Measurements from ENCODE around the gene KEL.

KEL gene

DNA sequence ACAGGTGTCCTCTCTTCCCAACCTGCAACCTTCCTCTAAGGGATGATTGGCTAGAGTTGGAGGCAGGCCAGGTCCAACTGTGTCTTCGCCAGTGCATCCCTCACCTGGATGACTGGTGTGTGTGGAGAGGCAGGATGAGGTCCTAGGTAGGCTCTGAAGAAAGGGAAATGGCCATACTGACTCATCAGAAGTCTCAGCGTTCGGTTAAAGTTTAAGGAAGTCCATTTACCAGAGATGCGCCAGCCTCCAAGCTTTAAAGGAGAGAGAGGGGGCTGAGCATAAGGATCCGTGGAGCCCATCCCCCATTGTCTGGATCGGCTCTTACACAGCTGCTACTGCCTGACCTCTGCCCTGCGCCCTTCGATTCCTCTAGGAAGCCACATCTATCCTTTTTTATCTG is 4.4 kb downstream of the KEL start:
- WGBS = 57% methylated on average over 8 of the region's 8 CpGs
- Histone ChIP-seq H3K4me2 (ENCODE audit: low read length, poor library complexity, severe bottlenecking) (no peak overlapping the region), H2BK12ac (ENCODE audit: low read length in 2 of 2) (no peak overlapping the region), H3K9me3 (ENCODE audit: control insufficient read depth, low read length) (peaks cover 4% of the 10 kb centered on the region), H2AFZ (ENCODE audit: low read depth, low read length) (no peak overlapping the region), H4K8ac (ENCODE audit: low read length) (no peak overlapping the region), H2BK5ac (ENCODE audit: low read depth, low read length, poor library complexity, severe bottlenecking) (no peak overlapping the region), H2BK120ac (ENCODE audit: low read depth, low read length) (no peak overlapping the region), H3K27me3 (ENCODE audit: control insufficient read depth in 1 of 2, insufficient read depth in 1 of 2, low read length in 2 of 2) (peaks cover 0 to 5% of the 10 kb centered on the region in 2 experiments), H3K9ac (ENCODE audit: low read length) (no peak overlapping the region), H3K14ac (ENCODE audit: low read length in 2 of 2) (no peak overlapping the region), H3K4me3 (ENCODE audit: insufficient read depth in 1 of 2, low read depth in 1 of 2, low read length in 2 of 2) (no peak overlapping the region), H3K18ac (ENCODE audit: low read depth in 1 of 2, low read length in 2 of 2) (no peak overlapping the region), H4K91ac (ENCODE audit: low read length) (no peak overlapping the region), H3K27ac (ENCODE audit: low read length, poor library complexity, severe bottlenecking) (no peak overlapping the region), H3K4ac (ENCODE audit: low read depth in 1 of 2, low read length in 2 of 2) (no peak overlapping the region), H2BK15ac (ENCODE audit: low read depth, poor library complexity, severe bottlenecking) (no peak overlapping the region), H2AK5ac (ENCODE audit: low read length, severe bottlenecking) (no peak overlapping the region), H3K36me3 (ENCODE audit: control insufficient read depth in 1 of 2, insufficient read depth in 2 of 2, low read depth in 1 of 2, low read length in 2 of 2) (no peaks in the 10 kb centered on the region), H3K79me1 (replicated peaks; ENCODE audit: low read length, poor library complexity, severe bottlenecking) (no peaks in the 10 kb centered on the region), H3K4me1 (ENCODE audit: control insufficient read depth, insufficient read depth, low read depth, low read length) (no peaks in the 10 kb centered on the region), H3K23ac (ENCODE audit: low read length in 2 of 2) (no peak overlapping the region)
- DNase-seq = no peak

DNA sequence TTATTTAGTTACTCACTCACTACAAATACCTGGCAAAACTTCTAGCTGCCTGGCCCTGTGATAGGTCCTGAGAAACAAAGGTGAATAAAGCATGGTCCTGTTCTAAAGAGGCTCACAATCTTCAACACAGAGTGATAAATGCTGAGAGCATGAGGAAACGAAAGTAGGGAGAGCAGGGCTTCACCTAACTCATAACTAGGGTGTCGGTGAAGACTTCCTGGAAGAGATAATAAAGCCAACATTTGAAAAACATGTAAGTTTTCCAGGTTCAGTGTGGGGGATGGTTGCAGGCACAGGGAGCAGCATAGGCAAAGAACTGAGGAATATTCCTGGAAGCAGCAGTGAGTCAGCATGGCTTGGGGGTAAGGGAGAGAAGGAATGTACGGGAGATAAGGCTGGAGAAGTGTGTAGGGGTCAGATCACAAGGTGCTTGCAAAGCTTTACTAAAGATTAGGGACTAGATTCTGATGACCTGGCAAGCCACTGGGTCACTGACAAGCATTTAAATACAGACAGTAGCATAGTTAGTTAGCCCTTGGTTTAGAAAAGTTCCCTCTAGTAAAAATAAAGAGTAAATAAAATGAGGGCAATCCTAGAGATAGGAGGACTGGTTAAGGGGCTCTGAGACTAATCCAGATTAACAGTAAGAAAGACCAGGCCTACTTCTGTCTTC is 5.1 kb downstream of the KEL start:
- 34% methylated on average over 3 of the region's 3 CpGs for WGBS

DNA sequence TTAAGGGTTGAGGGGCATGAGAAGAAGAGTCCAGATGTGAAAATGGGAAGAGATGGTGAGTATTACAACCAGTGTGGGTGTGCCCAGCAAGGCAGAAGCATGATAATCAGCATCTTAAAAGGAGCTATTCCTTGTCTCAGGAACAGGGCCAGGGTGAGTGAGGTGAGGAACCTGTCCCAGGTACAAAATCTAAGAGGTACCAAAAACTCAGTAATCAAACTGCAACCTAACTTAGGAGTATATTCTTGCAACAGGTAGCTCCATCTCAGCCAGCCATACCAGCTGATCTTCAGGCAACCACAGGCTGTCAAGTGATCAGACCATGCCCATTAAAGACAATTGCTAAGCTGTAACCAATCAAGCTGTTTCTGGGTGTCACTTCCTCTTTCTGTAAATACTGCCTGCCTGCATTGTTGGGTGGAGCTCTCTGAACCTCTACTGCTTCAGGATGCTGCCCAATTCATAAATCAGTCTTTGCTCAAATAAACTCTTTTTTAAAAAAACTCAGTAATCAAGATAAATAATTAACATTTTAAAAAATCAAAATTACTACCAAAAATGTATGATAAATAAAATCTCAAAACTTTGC is 7.4 kb downstream of the KEL start:
- Histone ChIP-seq H3K4me2 (ENCODE audit: low read length, poor library complexity, severe bottlenecking) (no peak overlapping the region), H3K4me1 (ENCODE audit: control insufficient read depth, insufficient read depth, low read depth, low read length) (no peaks in the 10 kb centered on the region), H3K9me3 (ENCODE audit: control insufficient read depth, low read length) (peaks cover 4% of the 10 kb centered on the region), H3K4me3 (ENCODE audit: insufficient read depth in 1 of 2, low read depth in 1 of 2, low read length in 2 of 2) (no peak overlapping the region), H3K18ac (ENCODE audit: low read depth in 1 of 2, low read length in 2 of 2) (no peak overlapping the region), H3K27ac (ENCODE audit: low read length, poor library complexity, severe bottlenecking) (no peak overlapping the region), H2BK12ac (ENCODE audit: low read length in 2 of 2) (no peak overlapping the region), H2BK15ac (ENCODE audit: low read depth, poor library complexity, severe bottlenecking) (no peak overlapping the region), H3K23ac (ENCODE audit: low read length in 2 of 2) (no peak overlapping the region), H3K79me1 (replicated peaks; ENCODE audit: low read length, poor library complexity, severe bottlenecking) (no peaks in the 10 kb centered on the region), H3K4ac (ENCODE audit: low read depth in 1 of 2, low read length in 2 of 2) (no peak overlapping the region), H2BK5ac (ENCODE audit: low read depth, low read length, poor library complexity, severe bottlenecking) (no peak overlapping the region), H3K14ac (ENCODE audit: low read length in 2 of 2) (no peak overlapping the region), H3K9ac (ENCODE audit: low read length) (no peak overlapping the region), H4K91ac (ENCODE audit: low read length) (no peak overlapping the region), H4K8ac (ENCODE audit: low read length) (no peak overlapping the region), H2AFZ (ENCODE audit: low read depth, low read length) (no peak overlapping the region), H3K36me3 (ENCODE audit: control insufficient read depth in 1 of 2, insufficient read depth in 2 of 2, low read depth in 1 of 2, low read length in 2 of 2) (no peaks in the 10 kb centered on the region), H3K27me3 (ENCODE audit: control insufficient read depth in 1 of 2, insufficient read depth in 1 of 2, low read length in 2 of 2) (no peaks in the 10 kb centered on the region), H2AK5ac (ENCODE audit: low read length, severe bottlenecking) (no peak overlapping the region), H2BK120ac (ENCODE audit: low read depth, low read length) (no peak overlapping the region)
- DNase-seq = no peak

More for the DNA sequence above, 5.1 kb downstream of the KEL start:
- no peak overlapping the region for H3K9ac ChIP-seq (ENCODE audit: low read length)
- no peak overlapping the region for H3K4ac ChIP-seq (ENCODE audit: low read depth in 1 of 2, low read length in 2 of 2)
- no peak overlapping the region for H2BK15ac ChIP-seq (ENCODE audit: low read depth, poor library complexity, severe bottlenecking)
- peaks cover 4% of the 10 kb centered on the region for H3K9me3 ChIP-seq (ENCODE audit: control insufficient read depth, low read length)
- H4K91ac ChIP-seq (ENCODE audit: low read length) = no peak overlapping the region
- no peak overlapping the region for H4K8ac ChIP-seq (ENCODE audit: low read length)
- H3K18ac ChIP-seq (ENCODE audit: low read depth in 1 of 2, low read length in 2 of 2) = no peak overlapping the region
- no peaks in the 10 kb centered on the region for H3K79me1 ChIP-seq (replicated peaks; ENCODE audit: low read length, poor library complexity, severe bottlenecking)
- H3K4me1 ChIP-seq (ENCODE audit: control insufficient read depth, insufficient read depth, low read depth, low read length) = no peaks in the 10 kb centered on the region
- no peak overlapping the region for H3K23ac ChIP-seq (ENCODE audit: low read length in 2 of 2)
- no peak overlapping the region for H3K14ac ChIP-seq (ENCODE audit: low read length in 2 of 2)
- DNase-seq = no peak
- no peak overlapping the region for H2AK5ac ChIP-seq (ENCODE audit: low read length, severe bottlenecking)
- no peak overlapping the region for H3K4me2 ChIP-seq (ENCODE audit: low read length, poor library complexity, severe bottlenecking)
- H2BK5ac ChIP-seq (ENCODE audit: low read depth, low read length, poor library complexity, severe bottlenecking) = no peak overlapping the region
- H3K36me3 ChIP-seq (ENCODE audit: control insufficient read depth in 1 of 2, insufficient read depth in 2 of 2, low read depth in 1 of 2, low read length in 2 of 2) = no peaks in the 10 kb centered on the region
- H3K27me3 ChIP-seq (ENCODE audit: control insufficient read depth in 1 of 2, insufficient read depth in 1 of 2, low read length in 2 of 2) = peaks cover 0 to 3% of the 10 kb centered on the region in 2 experiments
- H2BK12ac ChIP-seq (ENCODE audit: low read length in 2 of 2) = no peak overlapping the region
- H3K4me3 ChIP-seq (ENCODE audit: insufficient read depth in 1 of 2, low read depth in 1 of 2, low read length in 2 of 2) = no peak overlapping the region
- H2AFZ ChIP-seq (ENCODE audit: low read depth, low read length) = no peak overlapping the region
- H3K27ac ChIP-seq (ENCODE audit: low read length, poor library complexity, severe bottlenecking) = no peak overlapping the region
- H2BK120ac ChIP-seq (ENCODE audit: low read depth, low read length) = no peak overlapping the region

DNA sequence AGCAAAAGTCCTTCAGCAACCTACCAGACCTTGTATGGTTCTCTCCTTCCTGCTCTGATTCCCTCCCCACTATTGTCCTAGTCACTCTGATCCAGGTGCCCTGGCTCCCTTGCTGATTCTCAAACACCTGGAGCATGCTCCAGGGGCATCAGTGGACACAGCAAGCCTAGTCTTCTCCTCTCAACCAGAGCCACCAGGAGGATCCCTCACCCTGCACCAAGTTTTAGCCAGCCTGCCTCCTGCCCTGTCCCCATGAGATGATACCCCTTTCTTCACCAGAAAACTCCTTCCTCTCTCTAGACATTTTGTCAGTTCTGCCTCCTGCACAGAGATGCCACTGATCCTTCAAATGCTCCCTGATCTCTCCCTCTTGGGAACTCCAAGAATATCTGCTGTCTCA is 11.9 kb downstream of the KEL start:
- no peak overlapping the region for H2AK5ac ChIP-seq (ENCODE audit: low read length, severe bottlenecking)
- no peak overlapping the region for H2BK15ac ChIP-seq (ENCODE audit: low read depth, poor library complexity, severe bottlenecking)
- H3K9ac ChIP-seq (ENCODE audit: low read length) = no peak overlapping the region
- no peaks in the 10 kb centered on the region for H3K79me1 ChIP-seq (replicated peaks; ENCODE audit: low read length, poor library complexity, severe bottlenecking)
- no peaks in the 10 kb centered on the region for H3K36me3 ChIP-seq (ENCODE audit: control insufficient read depth in 1 of 2, insufficient read depth in 2 of 2, low read depth in 1 of 2, low read length in 2 of 2)
- no peak overlapping the region for H2BK120ac ChIP-seq (ENCODE audit: low read depth, low read length)
- H3K4me1 ChIP-seq (ENCODE audit: control insufficient read depth, insufficient read depth, low read depth, low read length) = no peaks in the 10 kb centered on the region
- no peak overlapping the region for H3K14ac ChIP-seq (ENCODE audit: low read length in 2 of 2)
- peaks cover 0 to 9% of the 10 kb centered on the region in 2 experiments for H3K27me3 ChIP-seq (ENCODE audit: control insufficient read depth in 1 of 2, insufficient read depth in 1 of 2, low read length in 2 of 2)
- no peak overlapping the region for H4K91ac ChIP-seq (ENCODE audit: low read length)
- H2BK12ac ChIP-seq (ENCODE audit: low read length in 2 of 2) = no peak overlapping the region
- H2AFZ ChIP-seq (ENCODE audit: low read depth, low read length) = no peak overlapping the region
- H3K4ac ChIP-seq (ENCODE audit: low read depth in 1 of 2, low read length in 2 of 2) = no peak overlapping the region
- no peak overlapping the region for H3K18ac ChIP-seq (ENCODE audit: low read depth in 1 of 2, low read length in 2 of 2)
- DNase-seq = no peak
- H3K4me2 ChIP-seq (ENCODE audit: low read length, poor library complexity, severe bottlenecking) = no peak overlapping the region
- no peak overlapping the region for H4K8ac ChIP-seq (ENCODE audit: low read length)
- no peak overlapping the region for H3K4me3 ChIP-seq (ENCODE audit: insufficient read depth in 1 of 2, low read depth in 1 of 2, low read length in 2 of 2)
- no peak overlapping the region for H3K23ac ChIP-seq (ENCODE audit: low read length in 2 of 2)
- H3K27ac ChIP-seq (ENCODE audit: low read length, poor library complexity, severe bottlenecking) = no peak overlapping the region
- H3K9me3 ChIP-seq (ENCODE audit: control insufficient read depth, low read length) = peaks cover 4% of the 10 kb centered on the region
- H2BK5ac ChIP-seq (ENCODE audit: low read depth, low read length, poor library complexity, severe bottlenecking) = no peak overlapping the region

All from mesenchymal stem cell (in vitro differentiated cells and primary cell).